ENCODE data around the gene C2CD4C. TPM values are rescaled to one million over a fixed set of nuclear protein-coding genes. Genes with fewer than 3 reads are reported as not detected.

Gene C2CD4C
- polyA plus RNA-seq, 1 donor (not counting 4 experiments of a cell fraction or from before 2014, with no cell fraction given), result 1.6 TPM

- Histone ChIP-seq H3K9me1 (ENCODE audit: control insufficient read depth, extremely low read depth, insufficient read depth, low read length) (no peaks in the 10 kb centered on the region), H3K4me3 (ENCODE audit: control insufficient read depth in 2 of 3, extremely low read depth in 1 of 3, insufficient read depth in 2 of 3, low read depth in 1 of 3, low read length in 3 of 3) (no peak overlapping the region), H3K79me2 (ENCODE audit: control insufficient read depth, insufficient read depth, low read length) (no peaks in the 10 kb centered on the region), H3K4me1 (ENCODE audit: control insufficient read depth, extremely low read depth, insufficient read depth, low read length) (no peaks in the 10 kb centered on the region), H3K36me3 (ENCODE audit: control insufficient read depth in 2 of 2, extremely low read depth in 1 of 2, insufficient read depth in 2 of 2, low read length in 2 of 2) (no peaks in the 10 kb centered on the region), H3K4me2 (ENCODE audit: control insufficient read depth, extremely low read depth, insufficient read depth, low read depth, low read length) (no peak overlapping the region), H3K9ac (ENCODE audit: control insufficient read depth, extremely low read depth, insufficient read depth, low read length) (no peak overlapping the region), H4K20me1 (ENCODE audit: control insufficient read depth, extremely low read depth, insufficient read depth, low read length) (no peaks in the 10 kb centered on the region), H3K27me3 (ENCODE audit: control insufficient read depth, extremely low read depth, insufficient read depth, low read length) (peaks cover 3% of the 10 kb centered on the region), H3K27ac (ENCODE audit: control insufficient read depth, insufficient read depth, low read length) (no peak overlapping the region), H2AFZ (ENCODE audit: control insufficient read depth, low read length) (no peak overlapping the region), H3K9me3 (ENCODE audit: control insufficient read depth, low read depth, low read length) (no peaks in the 10 kb centered on the region)
- FAIRE-seq (no peak), DNase-seq (ENCODE audit: low read depth, low spot score) (no peak)
- dilution Hi-C loops (cut with MboI; ENCODE audit: extremely low pct_ligation_motif_present, low sequenced_read_pairs), result no loop called here
- TF ChIP-seq EZH2 (IDR thresholded peaks at IDR 0.05; ENCODE audit: low read length) (no peak), CTCF (optimal IDR thresholded peaks at IDR 0.05 in 1 of 3, IDR thresholded peaks at IDR 0.05 in 1 of 3, conservative IDR thresholded peaks at IDR 0.05 in 1 of 3; ENCODE audit: extremely low read depth in 1 of 3, insufficient read depth in 2 of 3, low read length in 3 of 3) (no peak)
Observed at GRCh38 chr19:402786-403185, 6.2 kb downstream of the C2CD4C start.

GRCh38 chr19:401866-402511 lies 7.0 kb downstream of the C2CD4C start:
- FAIRE-seq, result no peak
- H3K9me1 ChIP-seq (ENCODE audit: control insufficient read depth, extremely low read depth, insufficient read depth, low read length), result no peaks in the 10 kb centered on the region
- H3K9ac ChIP-seq (ENCODE audit: control insufficient read depth, extremely low read depth, insufficient read depth, low read length), result no peak overlapping the region
- H3K36me3 ChIP-seq (ENCODE audit: control insufficient read depth in 2 of 2, extremely low read depth in 1 of 2, insufficient read depth in 2 of 2, low read length in 2 of 2), result no peaks in the 10 kb centered on the region
- H3K27ac ChIP-seq (ENCODE audit: control insufficient read depth, insufficient read depth, low read length), result no peak overlapping the region
- no peak for DNase-seq (ENCODE audit: low read depth, low spot score)
- H3K79me2 ChIP-seq (ENCODE audit: control insufficient read depth, insufficient read depth, low read length), result no peaks in the 10 kb centered on the region
- dilution Hi-C loops (cut with MboI; ENCODE audit: extremely low pct_ligation_motif_present, low sequenced_read_pairs), result no loop called here
- no peak overlapping the region for H3K4me2 ChIP-seq (ENCODE audit: control insufficient read depth, extremely low read depth, insufficient read depth, low read depth, low read length)
- no peaks in the 10 kb centered on the region for H3K9me3 ChIP-seq (ENCODE audit: control insufficient read depth, low read depth, low read length)
- H4K20me1 ChIP-seq (ENCODE audit: control insufficient read depth, extremely low read depth, insufficient read depth, low read length), result no peaks in the 10 kb centered on the region
- no peaks in the 10 kb centered on the region for H3K4me1 ChIP-seq (ENCODE audit: control insufficient read depth, extremely low read depth, insufficient read depth, low read length)
- no peak overlapping the region for H3K4me3 ChIP-seq (ENCODE audit: control insufficient read depth in 2 of 3, extremely low read depth in 1 of 3, insufficient read depth in 2 of 3, low read depth in 1 of 3, low read length in 3 of 3)
- TF ChIP-seq EZH2 (IDR thresholded peaks at IDR 0.05; ENCODE audit: low read length) (no peak), CTCF (optimal IDR thresholded peaks at IDR 0.05 in 1 of 3, IDR thresholded peaks at IDR 0.05 in 1 of 3, conservative IDR thresholded peaks at IDR 0.05 in 1 of 3; ENCODE audit: extremely low read depth in 1 of 3, insufficient read depth in 2 of 3, low read length in 3 of 3) (no peak)
- no peaks in the 10 kb centered on the region for H3K27me3 ChIP-seq (ENCODE audit: control insufficient read depth, extremely low read depth, insufficient read depth, low read length)
- H2AFZ ChIP-seq (ENCODE audit: control insufficient read depth, low read length), result no peak overlapping the region

All from keratinocyte (primary cell).